GM19351 (cell line): ENCODE data around the gene STK25.

Experiments
- ATAC-seq: cut with Tn5 transposase; IDR thresholded peaks from one replicate; pipeline ENCODE4 v1.9.1; 2021; ENCODE audit warnings: mild to moderate bottlenecking, moderate library complexity; ENCODE audit not compliant: unreplicated experiment

STK25 gene

DNA sequence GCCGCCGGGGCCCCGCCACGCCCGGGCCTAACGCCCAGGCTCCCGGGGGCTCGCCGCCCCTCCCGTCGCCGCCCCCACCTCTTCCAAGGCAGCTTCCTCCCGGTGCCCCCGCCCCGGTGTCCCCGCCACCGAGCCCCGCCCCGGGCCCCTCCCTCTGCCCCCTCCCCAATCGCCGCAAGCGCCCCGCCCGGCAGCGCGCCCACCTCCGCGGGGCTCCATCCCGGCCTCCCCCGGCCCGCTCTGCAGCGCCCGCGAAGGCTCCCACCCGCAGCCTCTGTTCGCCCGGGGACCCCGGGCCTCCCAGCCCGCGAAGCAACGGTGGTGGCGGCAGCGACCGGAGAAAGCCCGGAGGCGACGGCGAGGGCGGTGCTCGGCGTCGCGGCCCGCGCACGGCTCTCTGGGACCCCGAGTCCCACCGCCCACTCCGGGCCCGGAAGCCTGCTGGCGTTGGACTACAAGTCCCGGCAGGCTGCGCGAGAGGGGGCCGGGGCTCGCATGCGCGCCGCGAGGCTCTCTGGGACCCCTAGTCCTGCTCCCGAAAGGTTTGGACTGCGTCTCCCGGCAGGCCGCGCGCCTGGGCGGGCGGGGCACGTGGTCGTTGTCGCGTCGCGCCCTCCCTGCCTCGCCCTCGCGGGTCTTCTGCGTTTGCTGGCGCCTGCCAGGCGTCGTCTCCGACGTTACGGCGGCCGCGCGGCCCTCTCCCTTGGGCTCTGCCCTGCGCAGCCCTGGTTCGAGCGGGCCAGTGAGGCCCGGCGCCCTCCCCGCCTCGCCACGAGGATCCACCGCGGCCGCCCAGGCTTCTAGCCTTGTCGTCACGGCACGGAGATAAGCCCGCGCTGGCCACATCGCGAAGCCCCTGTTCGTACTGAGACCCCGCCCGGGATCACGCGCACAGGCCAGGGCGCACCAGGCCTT, at the start of gene STK25:
STK25 (minus strand) TSS at position 345 of the 915 bp plus-strand sequence. CDS start 549 bp downstream, outside the sequence.
- peak; percentile 93 for ATAC-seq

DNA sequence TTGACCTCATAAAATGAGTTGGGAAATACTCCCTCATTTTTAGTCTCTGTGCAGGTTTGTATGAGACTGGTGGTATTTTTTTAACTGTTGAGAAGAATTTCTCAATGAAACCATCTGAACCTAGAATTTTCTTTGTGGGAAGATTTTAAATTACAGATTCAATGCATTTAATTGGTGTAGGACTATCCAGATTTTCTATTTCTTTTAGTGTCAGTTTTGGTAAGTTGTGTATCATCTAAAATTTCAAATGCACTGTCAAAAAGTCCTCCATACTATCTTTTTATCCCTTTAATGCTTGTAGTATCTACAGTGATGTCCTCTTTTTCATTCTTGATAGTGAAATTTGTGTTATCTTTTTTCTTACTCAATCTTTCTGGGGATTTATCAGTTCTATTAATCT, 48.4 kb upstream of the STK25 start:
- no peak for ATAC-seq

DNA sequence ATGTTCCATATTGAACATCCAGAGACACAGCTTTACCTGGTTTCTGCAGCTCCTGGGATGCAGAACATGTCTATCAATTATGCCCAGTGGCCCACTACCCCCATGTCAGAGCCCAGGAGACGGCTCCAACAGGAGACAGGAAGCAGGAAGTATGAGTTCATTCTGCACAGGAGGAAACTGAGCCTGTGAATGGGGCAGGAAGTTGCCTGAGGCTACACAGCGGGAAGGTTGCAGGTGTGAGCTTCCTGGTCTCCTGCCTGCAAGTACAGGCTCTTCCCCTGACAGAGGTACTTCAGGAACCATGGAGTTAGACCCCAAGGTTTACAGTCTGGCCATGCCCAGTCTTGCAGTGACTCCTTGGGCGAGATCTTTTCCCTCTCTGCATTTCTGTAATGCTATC, 47.3 kb upstream of the STK25 start:
- ATAC-seq = no peak

DNA sequence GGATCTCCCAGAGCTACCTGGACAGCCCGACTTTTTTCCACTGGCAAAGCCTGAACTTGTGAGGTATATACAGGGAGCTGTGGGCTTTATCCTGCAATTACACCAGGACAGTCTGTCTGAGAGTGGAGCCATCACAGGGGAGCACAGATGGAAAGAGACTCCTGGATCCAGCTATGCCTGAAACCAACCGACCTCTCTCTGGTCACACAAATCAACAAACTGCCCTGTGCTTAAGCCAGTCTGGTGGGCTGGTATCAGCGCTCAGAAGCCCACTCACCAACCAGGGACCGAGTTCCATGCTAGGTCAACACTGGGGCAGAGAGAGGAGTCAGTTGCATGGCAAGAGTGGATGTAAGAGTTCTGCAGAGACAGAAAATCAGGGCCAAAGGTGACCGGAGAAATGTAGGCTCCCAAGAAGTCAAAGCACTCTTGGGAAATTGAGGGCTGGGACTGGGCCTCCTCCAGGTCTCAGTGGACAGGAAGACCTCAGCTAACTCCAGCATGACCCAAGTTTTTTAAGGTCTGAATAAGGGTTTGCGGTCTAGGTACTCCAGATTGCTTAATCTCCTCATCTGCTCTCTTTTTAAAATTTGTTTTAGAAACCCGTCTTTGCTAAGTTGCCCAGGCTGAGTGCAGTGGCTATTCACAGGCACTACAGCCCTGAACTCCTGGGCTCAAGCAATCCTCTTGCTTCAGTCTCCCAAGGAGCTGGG, 46.4 kb upstream of the STK25 start:
- no peak for ATAC-seq

DNA sequence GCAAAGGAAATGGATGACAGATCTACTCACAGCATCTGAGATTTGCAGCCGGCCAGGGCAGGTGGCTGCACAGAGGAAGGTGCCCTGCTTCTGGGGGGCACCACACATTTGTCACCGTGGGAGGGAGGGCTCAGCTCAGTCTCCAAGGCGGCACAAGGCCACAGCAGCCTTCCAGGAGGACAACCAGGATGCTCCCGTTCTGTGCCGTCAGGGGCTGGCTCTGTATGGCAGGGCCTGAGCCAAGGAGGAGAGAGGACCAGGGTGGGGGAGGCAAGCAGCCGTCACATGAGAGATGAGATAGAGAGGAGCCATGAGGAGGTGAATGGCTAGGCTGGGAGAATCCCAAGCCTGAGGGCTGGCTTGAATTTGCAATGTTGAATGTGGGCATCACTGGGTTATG, 45.6 kb upstream of the STK25 start:
- no peak for ATAC-seq

DNA sequence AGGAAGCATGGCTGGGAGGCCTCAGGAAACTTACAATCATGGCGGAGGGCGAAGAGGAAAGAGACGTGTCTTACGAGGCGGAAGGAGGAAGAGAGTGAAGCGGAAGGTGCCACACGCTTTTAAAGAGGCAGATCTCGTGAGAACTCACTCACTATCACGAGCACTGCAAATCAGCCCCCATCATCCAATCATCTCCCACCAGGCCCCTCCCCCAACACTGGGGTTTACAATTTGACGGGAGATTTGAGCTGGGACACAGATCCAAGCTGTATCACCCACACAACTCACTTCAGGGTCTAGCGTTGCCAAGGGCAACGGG, 45.1 kb upstream of the STK25 start:
- no peak for ATAC-seq

GRCh38 chr2:241551998-241552737, 43.8 kb upstream of the STK25 start:
- no peak for ATAC-seq

DNA sequence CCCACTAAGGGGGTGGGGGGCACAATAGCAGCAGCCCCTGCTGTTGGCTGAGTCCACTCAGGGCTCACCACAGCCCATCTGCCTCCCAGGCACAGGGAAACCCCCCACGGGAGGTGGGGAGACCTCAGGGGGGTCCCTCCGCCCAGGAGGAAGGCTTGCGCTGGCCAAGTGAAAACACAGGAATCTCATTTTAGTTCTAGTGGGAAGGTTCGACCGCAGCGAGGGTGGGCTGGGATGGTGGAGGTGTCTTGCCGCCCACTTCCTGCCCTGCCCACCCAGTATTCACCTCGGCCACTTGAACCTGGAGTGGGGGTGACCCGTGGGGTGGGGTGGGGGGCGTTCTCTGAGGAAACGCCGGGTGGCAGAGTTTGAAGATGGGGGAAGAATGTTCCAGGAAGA, 43.2 kb upstream of the STK25 start:
- no peak for ATAC-seq

DNA sequence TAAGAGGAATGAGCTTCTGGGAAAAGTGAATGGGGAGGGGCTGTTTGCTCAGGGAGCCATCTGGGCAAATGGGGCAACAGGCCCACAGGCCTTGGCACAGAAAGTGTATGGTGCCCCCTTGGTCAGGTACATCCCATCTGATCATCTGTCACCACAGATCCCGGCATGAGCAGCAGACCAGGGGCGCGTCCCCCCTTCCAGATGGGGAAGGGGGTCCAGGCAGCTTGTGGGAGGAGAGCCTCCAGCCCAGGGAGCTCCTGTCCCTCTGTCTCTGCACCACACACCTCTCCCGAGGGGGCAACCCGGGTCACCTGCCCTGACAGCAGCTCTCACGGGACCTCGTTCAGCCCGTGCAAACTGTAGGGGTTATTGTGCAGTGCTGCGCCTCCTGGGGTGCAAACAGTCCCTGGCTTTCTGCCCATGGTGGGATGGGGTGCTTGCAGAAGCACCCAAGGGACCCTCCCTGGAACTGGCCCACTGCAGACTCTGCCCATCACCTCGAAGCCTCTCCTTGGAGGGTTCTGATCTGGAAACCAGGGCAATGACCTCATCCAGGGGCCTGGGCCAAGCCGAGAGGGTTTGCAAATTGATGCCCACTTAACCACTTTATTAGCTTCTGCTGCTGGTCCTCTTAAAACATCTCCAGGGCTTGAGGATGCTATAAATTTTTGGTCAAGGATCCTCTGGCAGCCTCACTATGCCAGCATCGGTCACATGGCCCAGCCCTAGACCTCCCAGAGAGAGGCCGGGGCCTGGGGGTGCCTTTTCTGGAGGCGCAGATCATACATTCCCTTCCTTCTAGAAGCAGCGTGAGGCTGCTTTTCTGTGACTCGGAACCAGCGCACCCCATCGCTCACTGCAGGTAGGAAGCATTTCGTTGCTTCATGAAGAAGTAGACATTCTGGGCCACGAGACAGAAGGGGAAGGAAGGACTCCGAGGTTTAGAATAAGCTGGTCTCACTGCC, 42.5 kb upstream of the STK25 start:
- ATAC-seq = no peak

GRCh38 chr2:241548451-241548835, 40.1 kb upstream of the STK25 start:
- ATAC-seq = no peak

- ATAC-seq = no peak
Measured at GRCh38 chr2:241547781-241548450, 39.5 kb upstream of the STK25 start.

DNA sequence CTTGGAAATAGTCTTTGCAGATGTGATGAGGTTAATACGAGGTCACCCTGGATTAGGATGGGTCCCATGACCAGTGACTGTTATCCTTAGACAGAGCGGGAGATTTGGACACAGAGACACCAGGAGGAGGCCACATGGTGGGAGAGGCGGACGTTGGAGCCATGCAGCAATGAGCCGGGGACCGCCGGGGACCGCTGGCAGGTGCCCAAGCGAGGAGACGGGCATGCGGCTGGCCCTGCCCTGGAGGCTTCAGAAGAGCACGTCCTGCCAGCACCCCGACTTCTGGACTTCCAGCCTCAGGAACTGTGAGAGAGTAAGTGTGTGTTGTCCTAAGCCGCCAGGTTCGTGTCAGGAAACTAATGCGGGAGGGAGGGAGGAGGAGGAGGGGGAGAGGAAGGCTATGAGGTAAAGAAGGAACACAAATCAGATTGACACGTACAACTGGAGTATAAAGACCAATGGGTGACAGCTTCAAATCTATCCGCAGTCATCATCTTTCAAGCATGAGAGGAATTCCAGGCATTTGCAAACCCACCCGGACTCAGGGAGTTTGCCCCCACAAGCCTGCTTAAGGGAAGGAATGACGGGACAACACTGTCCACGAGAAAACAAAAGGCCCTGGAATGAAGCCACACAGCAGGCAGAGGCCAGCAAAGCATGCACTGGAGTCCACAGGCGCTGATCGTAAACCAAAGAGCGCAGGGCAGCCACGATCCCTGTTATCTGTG, 38.6 kb upstream of the STK25 start:
- no peak for ATAC-seq

- no peak for ATAC-seq
Measured at GRCh38 chr2:241545523-241546473, 37.4 kb upstream of the STK25 start.

DNA sequence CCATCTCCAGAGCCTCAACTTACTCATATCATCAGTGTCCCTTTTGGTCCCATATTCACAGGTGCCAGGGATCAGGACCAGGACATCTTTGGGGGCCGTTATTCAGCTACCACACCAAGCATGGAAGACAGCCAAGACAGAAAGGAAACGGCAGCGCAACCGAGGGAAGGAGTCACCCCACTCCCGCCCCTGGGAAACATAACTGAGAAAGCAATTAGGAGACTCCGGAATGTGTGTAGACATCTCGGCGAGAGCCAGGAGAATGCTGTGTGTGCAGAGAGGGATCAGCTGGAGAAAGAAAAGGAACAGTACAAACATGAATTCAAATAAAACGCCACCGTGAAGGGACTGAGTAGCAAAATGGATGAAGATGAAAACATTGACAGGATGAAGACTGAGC, 36.7 kb upstream of the STK25 start:
- ATAC-seq = no peak

GRCh38 chr2:241542278-241542605, 33.9 kb upstream of the STK25 start:
- ATAC-seq = no peak

DNA sequence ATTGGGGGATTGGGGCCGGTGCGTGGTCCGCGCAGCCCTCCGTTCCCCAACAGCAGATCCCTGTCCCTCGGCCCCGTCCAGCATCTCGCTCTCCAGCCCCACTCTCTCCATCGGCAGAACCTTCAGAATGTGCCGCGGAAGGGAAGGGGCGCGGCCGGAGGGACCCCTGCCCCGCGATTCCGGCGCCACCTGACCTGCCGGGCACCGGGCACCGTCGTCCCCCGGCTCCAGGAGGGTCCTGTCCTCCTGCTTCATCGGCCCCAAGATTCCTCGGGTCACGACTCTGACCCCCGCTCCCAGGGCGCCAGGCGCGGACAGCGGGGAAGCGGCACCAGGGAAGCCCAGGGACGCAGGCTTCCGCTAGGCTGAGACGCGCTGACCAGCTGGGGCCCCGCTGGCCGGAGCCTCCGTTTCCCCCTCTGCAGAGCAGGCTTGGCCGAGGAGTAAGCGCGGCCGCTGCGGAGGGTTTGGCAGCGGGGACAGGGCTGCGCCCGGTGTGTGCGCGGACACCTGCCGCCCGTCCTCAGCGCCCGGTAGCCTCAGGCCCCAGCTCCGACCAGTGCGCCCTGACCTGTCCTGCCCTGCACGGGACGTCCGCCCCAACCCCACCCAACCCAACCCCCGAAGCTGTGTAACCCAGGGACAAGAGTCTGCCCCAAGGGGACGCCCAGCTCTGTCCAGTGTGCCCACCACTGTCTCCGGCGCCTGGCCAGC, 33.3 kb upstream of the STK25 start:
- ATAC-seq = no peak

DNA sequence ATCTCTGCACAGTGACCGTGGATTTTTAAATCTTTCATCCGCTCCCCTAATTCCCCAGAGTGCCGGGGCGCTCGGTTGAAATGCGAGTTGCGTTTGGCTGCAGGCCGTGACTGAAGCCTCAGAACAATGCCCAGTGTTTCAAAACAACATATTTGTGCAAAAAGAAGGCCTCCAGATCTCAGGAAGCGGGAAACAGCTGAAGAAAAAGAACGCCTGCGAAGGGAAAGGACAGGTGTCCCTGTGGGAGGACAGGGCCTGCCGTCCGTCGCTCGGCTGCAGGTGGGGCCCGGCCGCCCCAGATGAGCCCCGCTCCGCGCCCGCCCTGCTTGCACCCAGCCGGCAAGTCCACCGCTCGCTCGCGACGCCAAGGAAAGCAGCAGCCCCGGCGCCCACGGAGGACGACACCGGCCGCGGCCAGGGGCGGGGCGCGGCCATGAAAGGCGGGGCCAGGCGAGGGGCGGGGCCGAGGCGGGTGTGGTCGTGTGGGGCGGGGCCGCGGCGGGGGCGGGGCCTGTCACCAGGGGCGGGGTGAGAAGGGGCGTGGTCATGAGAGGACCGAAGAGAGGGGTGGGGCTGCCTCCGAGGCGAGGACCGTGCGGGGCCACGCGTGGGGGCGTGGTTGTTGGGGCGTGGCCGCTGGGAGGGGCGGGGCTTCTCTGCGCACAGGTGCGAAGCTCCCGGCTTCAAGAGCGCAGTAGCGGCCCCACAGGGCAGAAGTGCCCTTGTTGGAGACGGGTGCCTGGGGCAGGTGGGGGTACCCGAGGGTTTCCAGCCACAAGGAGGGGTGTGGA, 32.6 kb upstream of the STK25 start:
- ATAC-seq = no peak
